NCI-H2029 (cell line): ENCODE results near the gene APCDD1.
"Not testable (repeated sequence)": the region's sequence is repeated elsewhere in the genome, so short reads cannot be mapped to it uniquely, and the experiment has no call there.

Experiments
- DNase-seq: peaks from one replicate; lab custom pipeline; 2025; lab: John Stamatoyannopoulos, UW

APCDD1 gene

GRCh38 chr18:10490401-10491165, 36.1 kb downstream of the APCDD1 start:
- no peak for DNase-seq

GRCh38 chr18:10495936-10496335, 41.5 kb downstream of the APCDD1 start:
- no peak for DNase-seq

GRCh38 chr18:10497206-10497749, 42.8 kb downstream of the APCDD1 start:
- DNase-seq = no peak

- DNase-seq = no peak
These were observed 44.8 kb downstream of the APCDD1 start for GRCh38 chr18:10499230-10499629.

GRCh38 chr18:10500038-10500437, 45.6 kb downstream of the APCDD1 start:
- no peak for DNase-seq

- no peak for DNase-seq
These were observed 50.3 kb downstream of the APCDD1 start for GRCh38 chr18:10504723-10505122.

GRCh38 chr18:10505892-10506291, 51.5 kb downstream of the APCDD1 start:
- not testable (repeated sequence) for DNase-seq

- DNase-seq = no peak
These were observed 54.2 kb downstream of the APCDD1 start for GRCh38 chr18:10508591-10508990.

- DNase-seq = no peak
These were observed 56.8 kb downstream of the APCDD1 start for GRCh38 chr18:10511236-10511635.

GRCh38 chr18:10514082-10514481, 59.6 kb downstream of the APCDD1 start:
- DNase-seq = no peak

- no peak for DNase-seq
These were observed 60.2 kb downstream of the APCDD1 start for GRCh38 chr18:10514601-10515000.

- no peak for DNase-seq
These were observed 61.0 kb downstream of the APCDD1 start for GRCh38 chr18:10515456-10515855.

GRCh38 chr18:10516078-10516477, 61.6 kb downstream of the APCDD1 start:
- DNase-seq = no peak

GRCh38 chr18:10518595-10519255, 64.3 kb downstream of the APCDD1 start:
- DNase-seq = no peak

- DNase-seq = no peak
These were observed 64.9 kb downstream of the APCDD1 start for GRCh38 chr18:10519366-10519765.

- DNase-seq = peak; percentile 57
These were observed 65.8 kb downstream of the APCDD1 start for GRCh38 chr18:10519999-10520935.

GRCh38 chr18:10521566-10521965, 67.1 kb downstream of the APCDD1 start:
- no peak for DNase-seq

GRCh38 chr18:10522574-10522973, 68.1 kb downstream of the APCDD1 start:
- no peak for DNase-seq

- DNase-seq = no peak
These were observed 69.1 kb downstream of the APCDD1 start for GRCh38 chr18:10523544-10523943.

GRCh38 chr18:10524507-10525370, 70.3 kb downstream of the APCDD1 start:
- DNase-seq = no peak

- DNase-seq = no peak
These were observed 70.9 kb downstream of the APCDD1 start for GRCh38 chr18:10525371-10525691.
